ENCODE data around the gene NDUFS3.

DNA sequence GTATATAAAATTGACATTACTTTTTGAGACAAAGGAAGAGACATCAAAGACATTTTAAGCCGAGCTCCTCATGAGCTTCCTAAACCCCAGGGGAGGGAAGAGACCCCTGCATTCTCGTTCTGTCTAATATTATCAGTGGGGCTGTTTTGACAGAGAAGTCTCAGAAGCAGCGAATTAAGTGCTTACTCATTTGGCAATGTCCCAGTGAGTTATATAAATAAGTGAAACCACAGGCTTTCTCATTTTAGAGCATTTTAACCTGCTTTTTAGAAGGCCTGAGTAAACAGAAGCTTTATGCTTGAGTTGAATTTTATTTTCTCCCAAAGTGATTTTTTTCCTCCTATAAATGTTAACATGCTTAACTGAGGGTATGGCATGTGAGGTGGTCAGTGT lies 38.5 kb downstream of the NDUFS3 start:
- no peak for TF ChIP-seq CTCF (conservative IDR thresholded peaks at IDR 0.05 in 1 of 2, IDR thresholded peaks at IDR 0.05 in 1 of 2; ENCODE audit: extremely low read depth in 1 of 2, insufficient read depth in 1 of 2, low read depth in 1 of 2, low read length in 2 of 2)
- no peak for TF ChIP-seq EZH2 (IDR thresholded peaks at IDR 0.05; ENCODE audit: borderline replicate concordance, low read length)
